Fibroblast of lung (primary cell): ENCODE measurements around the gene PAM. TPM values are rescaled to one million over a fixed set of nuclear protein-coding genes. Genes with fewer than 3 reads are reported as not detected.

Experiments
- DNase-seq, 2 donors: peaks; one replicate each; pipeline versions ENCODE4 v3.0.0 to v3.0.0-alpha.2; 2010; ENCODE audit warnings: low read depth in 2 of 2
- H2AFZ ChIP-seq: 2 replicates; pipeline ENCODE4 v1.5.1; 2012; ENCODE audit warnings: low read length, control low read depth, inconsistent platforms
- H3K27ac ChIP-seq: 2 replicates; pipeline ENCODE4 v1.5.1; 2011; ENCODE audit warnings: low read length, control low read depth; ENCODE audit not compliant: insufficient read depth
- H3K27me3 ChIP-seq: 2 replicates; pipeline ENCODE4 v1.5.1; 2011; ENCODE audit warnings: mild to moderate bottlenecking, low read length; ENCODE audit not compliant: control insufficient read depth, insufficient read depth
- H3K36me3 ChIP-seq: 2 replicates; pipeline ENCODE4 v1.5.1; 2011; ENCODE audit warnings: low read length; ENCODE audit not compliant: control insufficient read depth, insufficient read depth
- H3K4me1 ChIP-seq: 2 replicates; pipeline ENCODE4 v1.5.1; 2011; ENCODE audit warnings: low read length; ENCODE audit not compliant: control insufficient read depth, insufficient read depth; ENCODE audit errors: extremely low read depth
- H3K4me2 ChIP-seq: 2 replicates; pipeline ENCODE4 v1.5.1; 2011; ENCODE audit warnings: low read length, control low read depth; ENCODE audit not compliant: insufficient read depth; ENCODE audit errors: extremely low read depth
- H3K4me3 ChIP-seq, 4 experiments: fragments of 200-600 bp in 1 of 4; sonication (generic) in 1 of 4; replicated peaks in 1 of 4; 2 replicates each; pipeline ENCODE4 v1.5.1; 2011 to 2016; ENCODE audit warnings: low read length in 4 of 4, low read depth in 3 of 4, mild to moderate bottlenecking in 3 of 4, control low read depth in 2 of 4, inconsistent platforms in 1 of 4, mixed read lengths in 1 of 4; ENCODE audit not compliant: insufficient read depth in 1 of 4; ENCODE audit errors: control extremely low read depth in 1 of 4
- H3K79me2 ChIP-seq: 2 replicates; pipeline ENCODE4 v1.5.1; 2012; ENCODE audit warnings: mild to moderate bottlenecking, low read length, inconsistent platforms; ENCODE audit not compliant: control insufficient read depth, insufficient read depth
- H3K9ac ChIP-seq: 2 replicates; pipeline ENCODE4 v1.5.1; 2011; ENCODE audit warnings: mild to moderate bottlenecking, low read length, control low read depth; ENCODE audit not compliant: insufficient read depth
- H3K9me3 ChIP-seq: 2 replicates; pipeline ENCODE4 v1.5.1; 2012; ENCODE audit warnings: low read depth, low read length; ENCODE audit not compliant: control insufficient read depth, insufficient read depth
- H4K20me1 ChIP-seq: 2 replicates; pipeline ENCODE4 v1.5.1; 2011; ENCODE audit warnings: low read length; ENCODE audit not compliant: control insufficient read depth, insufficient read depth; ENCODE audit errors: extremely low read depth
- CTCF ChIP-seq, 2 donors: IDR thresholded peaks in 1 of 2; conservative IDR thresholded peaks in 1 of 2; 1 replicate in 1 of 2; 2 replicates in 1 of 2; pipeline ENCODE4 v1.5.1; 2011 to 2012; ENCODE audit warnings: low read length in 2 of 2, control low read depth in 1 of 2, inconsistent platforms in 1 of 2, low read depth in 1 of 2, mild to moderate bottlenecking in 1 of 2
- EZH2 ChIP-seq: IDR thresholded peaks from 2 replicates; pipeline ENCODE4 v1.5.1; 2012; ENCODE audit warnings: low read length, control low read depth, mild to moderate bottlenecking; ENCODE audit errors: missing control alignments
- polyA plus RNA-seq, 2 donors: library from polyadenylated mRNA; depleted of rRNA in 1 of 2; stranded (reverse) in 1 of 2; unstranded in 1 of 2; fragments of >200 nt; gene quantifications; 2 replicates each; pipeline ENCODE4 v1.2.1, GENCODE V29; 2011 to 2012; ENCODE audit warnings: missing spikeins in 1 of 2
- total RNA-seq: library from RNA; depleted of rRNA; stranded (reverse); fragments of >200 nt; gene quantifications from 2 replicates; pipeline ENCODE4 v1.2.1, GENCODE V29; 2014

Gene PAM
- total and polyA plus RNA-seq, 2 donors (not counting 1 experiment from before 2014, with no cell fraction given) = 404 to 405 TPM

GRCh38 chr5:102886586-102886985, 131.5 kb downstream of the PAM start:
- Histone ChIP-seq H3K79me2 (no peaks in the 10 kb centered on the region), H2AFZ (no peak overlapping the region)
- no peak for DNase-seq

GRCh38 chr5:102888483-102888882, 133.4 kb downstream of the PAM start:
- Histone ChIP-seq H3K4me2 (no peak overlapping the region), H3K79me2 (no peaks in the 10 kb centered on the region), H3K4me1 (no peaks in the 10 kb centered on the region), H4K20me1 (no peaks in the 10 kb centered on the region), H3K27ac (no peak overlapping the region), H3K4me3 (no peak overlapping the region), H3K9me3 (no peaks in the 10 kb centered on the region), H3K27me3 (no peaks in the 10 kb centered on the region), H3K9ac (no peak overlapping the region), H2AFZ (no peak overlapping the region), H3K36me3 (no peaks in the 10 kb centered on the region)
- TF ChIP-seq EZH2 (no peak), CTCF (conservative IDR thresholded peaks at IDR 0.05 in 1 of 2, IDR thresholded peaks at IDR 0.05 in 1 of 2; ENCODE audit: low read depth in 1 of 2, low read length in 2 of 2) (no peak)
- no peak for DNase-seq

More at GRCh38 chr5:102886586-102886985, 131.5 kb downstream of the PAM start:
- no peaks in the 10 kb centered on the region for H3K36me3 ChIP-seq
- no peaks in the 10 kb centered on the region for H3K4me1 ChIP-seq
- no peak overlapping the region for H3K27ac ChIP-seq
- no peaks in the 10 kb centered on the region for H4K20me1 ChIP-seq
- TF ChIP-seq EZH2 = no peak
- no peak for TF ChIP-seq CTCF (conservative IDR thresholded peaks at IDR 0.05 in 1 of 2, IDR thresholded peaks at IDR 0.05 in 1 of 2; ENCODE audit: low read depth in 1 of 2, low read length in 2 of 2)
- no peaks in the 10 kb centered on the region for H3K27me3 ChIP-seq
- no peak overlapping the region for H3K4me3 ChIP-seq
- H3K4me2 ChIP-seq = no peak overlapping the region
- no peak overlapping the region for H3K9ac ChIP-seq
- no peaks in the 10 kb centered on the region for H3K9me3 ChIP-seq

- no peak for TF ChIP-seq EZH2
- TF ChIP-seq CTCF (conservative IDR thresholded peaks at IDR 0.05 in 1 of 2, IDR thresholded peaks at IDR 0.05 in 1 of 2; ENCODE audit: low read depth in 1 of 2, low read length in 2 of 2) = no peak
- DNase-seq = no peak
- H3K79me2 ChIP-seq = no peaks in the 10 kb centered on the region
These were observed 133.9 kb downstream of the PAM start for GRCh38 chr5:102889033-102889432.

More at GRCh38 chr5:102889033-102889432, 133.9 kb downstream of the PAM start:
- no peaks in the 10 kb centered on the region for H3K27me3 ChIP-seq
- no peaks in the 10 kb centered on the region for H3K4me1 ChIP-seq
- no peaks in the 10 kb centered on the region for H3K9me3 ChIP-seq
- no peaks in the 10 kb centered on the region for H3K36me3 ChIP-seq
- no peak overlapping the region for H2AFZ ChIP-seq
- no peak overlapping the region for H3K9ac ChIP-seq
- H3K4me3 ChIP-seq = no peak overlapping the region
- no peak overlapping the region for H3K27ac ChIP-seq
- H3K4me2 ChIP-seq = no peak overlapping the region
- H4K20me1 ChIP-seq = no peaks in the 10 kb centered on the region
